GM19240 (cell line): ENCODE measurements around the gene CTNNA3.

Experiments
- DNase-seq: peaks from one replicate; pipeline ENCODE4 v3.0.0; 2011; ENCODE audit warnings: low spot score; ENCODE audit not compliant: insufficient read length

The CTNNA3 gene

GRCh38 chr10:67127441-67127840 is 568.6 kb downstream of the CTNNA3 start:
- no peak for DNase-seq

GRCh38 chr10:67119651-67120050 is 576.3 kb downstream of the CTNNA3 start:
- DNase-seq: no peak

GRCh38 chr10:67115972-67116371 is 580.0 kb downstream of the CTNNA3 start:
- DNase-seq: no peak

GRCh38 chr10:67114945-67115344 is 581.0 kb downstream of the CTNNA3 start:
- DNase-seq: no peak

- DNase-seq: no peak
Observed at GRCh38 chr10:67112765-67113164, 583.2 kb downstream of the CTNNA3 start.

- DNase-seq: no peak
Observed at GRCh38 chr10:67110286-67110685, 585.7 kb downstream of the CTNNA3 start.

GRCh38 chr10:67107670-67108069 is 588.3 kb downstream of the CTNNA3 start:
- no peak for DNase-seq

- DNase-seq: no peak
Observed at GRCh38 chr10:67100951-67101350, 595.0 kb downstream of the CTNNA3 start.

- no peak for DNase-seq
Observed at GRCh38 chr10:67098461-67098860, 597.5 kb downstream of the CTNNA3 start.

GRCh38 chr10:67095531-67095930 is 600.5 kb downstream of the CTNNA3 start:
- no peak for DNase-seq

GRCh38 chr10:67088036-67088435 is 608.0 kb downstream of the CTNNA3 start:
- DNase-seq: no peak

- DNase-seq: no peak
Observed at GRCh38 chr10:67087135-67087425, 608.9 kb downstream of the CTNNA3 start.

GRCh38 chr10:67086327-67087134 is 609.5 kb downstream of the CTNNA3 start:
- DNase-seq: no peak

- no peak for DNase-seq
Observed at GRCh38 chr10:67079126-67079525, 616.9 kb downstream of the CTNNA3 start.

- DNase-seq: no peak
Observed at GRCh38 chr10:67077376-67077775, 618.6 kb downstream of the CTNNA3 start.

GRCh38 chr10:67076144-67076543 is 619.9 kb downstream of the CTNNA3 start:
- no peak for DNase-seq

- no peak for DNase-seq
Observed at GRCh38 chr10:67075491-67075971, 620.5 kb downstream of the CTNNA3 start.

GRCh38 chr10:67072654-67073053 is 623.3 kb downstream of the CTNNA3 start:
- no peak for DNase-seq

- DNase-seq: no peak
Observed at GRCh38 chr10:67050415-67050814, 645.6 kb downstream of the CTNNA3 start.

GRCh38 chr10:67049988-67050387 is 646.0 kb downstream of the CTNNA3 start:
- DNase-seq: no peak

GRCh38 chr10:67046507-67046906 is 649.5 kb downstream of the CTNNA3 start:
- no peak for DNase-seq

GRCh38 chr10:67045404-67045803 is 650.6 kb downstream of the CTNNA3 start:
- DNase-seq: no peak

- no peak for DNase-seq
Observed at GRCh38 chr10:67043041-67043440, 653.0 kb downstream of the CTNNA3 start.

- DNase-seq: no peak
Observed at GRCh38 chr10:67036808-67037207, 659.2 kb downstream of the CTNNA3 start.
